Hippocampal formation (tissue), 2 donors: ENCODE data around the gene MAN2A2.
A peak's percentile ranks its signal among the peaks of the same experiment; 100 is the strongest.

Source experiments
- DNase-seq, 2 donors: peaks; one replicate each; lab custom pipeline; 2025; lab: John Stamatoyannopoulos, UW

Gene MAN2A2

DNA sequence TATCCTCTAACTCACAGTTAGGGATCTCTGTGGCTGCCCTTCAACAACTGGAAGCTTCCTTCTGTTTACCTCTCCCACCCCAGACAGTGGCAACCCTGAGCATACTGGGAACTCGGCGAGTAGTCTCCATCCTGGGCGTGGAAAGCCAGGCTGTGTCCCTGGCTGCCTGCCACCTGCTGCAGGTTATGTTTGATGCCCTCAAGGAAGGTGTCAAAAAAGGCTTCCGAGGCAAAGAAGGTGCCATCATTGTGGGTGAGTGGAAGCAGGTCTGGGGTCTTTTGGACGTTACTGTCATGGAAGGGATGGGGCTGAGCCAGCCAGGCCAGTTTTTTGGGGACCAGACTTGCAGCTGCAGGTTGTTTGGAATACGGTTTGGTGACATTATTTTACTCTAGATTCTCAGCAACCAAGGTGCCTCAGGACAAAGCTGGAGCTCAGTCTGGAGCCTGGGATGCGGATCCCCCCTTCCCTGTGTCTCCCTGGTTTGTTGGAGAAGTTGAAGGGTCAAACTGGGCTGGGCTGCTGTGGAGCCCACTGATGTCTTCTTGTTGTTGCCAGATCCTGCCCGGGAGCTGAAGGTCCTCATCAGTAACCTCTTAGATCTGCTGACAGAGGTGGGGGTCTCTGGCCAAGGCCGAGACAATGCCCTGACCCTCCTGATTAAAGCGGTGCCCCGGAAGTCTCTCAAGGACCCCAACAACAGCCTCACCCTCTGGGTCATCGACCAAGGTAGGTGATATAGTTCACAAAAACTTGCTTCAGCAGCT, 39.4 kb downstream of the MAN2A2 start:
- DNase-seq, result no peak

DNA sequence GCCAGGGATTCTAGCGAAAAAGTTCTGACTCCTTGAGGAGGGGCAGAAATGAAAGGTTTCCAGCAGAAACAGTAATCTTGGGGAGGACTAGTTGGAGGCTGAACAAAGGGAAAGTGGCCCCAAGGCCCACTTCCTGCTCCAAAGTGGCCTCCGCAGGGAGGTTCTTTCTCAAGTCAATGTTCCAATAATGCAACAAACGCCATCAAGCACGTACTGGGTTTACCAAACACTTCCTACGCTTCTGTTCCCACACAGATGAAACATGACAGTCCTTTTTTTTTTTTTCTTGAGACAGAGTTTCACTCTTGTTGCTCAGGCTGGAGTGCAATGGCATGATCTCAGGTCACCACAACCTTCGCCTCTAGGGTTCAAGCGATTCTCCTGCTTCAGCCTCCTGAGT, 42.0 kb downstream of the MAN2A2 start:
- DNase-seq, result no peak

DNA sequence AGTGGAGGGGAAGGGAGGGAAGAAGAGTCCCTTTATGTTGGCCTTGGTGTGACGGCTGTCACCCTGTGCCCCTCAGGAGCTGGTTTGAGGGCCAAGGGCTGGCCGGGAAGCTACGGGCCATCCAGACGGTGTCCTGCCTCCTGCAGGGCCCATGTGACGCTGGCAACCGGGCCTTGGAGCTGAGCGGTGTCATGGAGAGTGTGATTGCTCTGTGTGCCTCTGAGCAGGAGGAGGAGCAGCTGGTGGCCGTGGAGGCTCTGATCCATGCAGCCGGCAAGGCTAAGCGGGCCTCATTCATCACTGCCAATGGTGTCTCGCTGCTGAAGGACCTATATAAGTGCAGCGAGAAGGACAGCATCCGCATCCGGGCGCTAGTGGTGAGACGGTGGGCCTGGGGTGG, 43.4 kb downstream of the MAN2A2 start:
- no peak for DNase-seq

DNA sequence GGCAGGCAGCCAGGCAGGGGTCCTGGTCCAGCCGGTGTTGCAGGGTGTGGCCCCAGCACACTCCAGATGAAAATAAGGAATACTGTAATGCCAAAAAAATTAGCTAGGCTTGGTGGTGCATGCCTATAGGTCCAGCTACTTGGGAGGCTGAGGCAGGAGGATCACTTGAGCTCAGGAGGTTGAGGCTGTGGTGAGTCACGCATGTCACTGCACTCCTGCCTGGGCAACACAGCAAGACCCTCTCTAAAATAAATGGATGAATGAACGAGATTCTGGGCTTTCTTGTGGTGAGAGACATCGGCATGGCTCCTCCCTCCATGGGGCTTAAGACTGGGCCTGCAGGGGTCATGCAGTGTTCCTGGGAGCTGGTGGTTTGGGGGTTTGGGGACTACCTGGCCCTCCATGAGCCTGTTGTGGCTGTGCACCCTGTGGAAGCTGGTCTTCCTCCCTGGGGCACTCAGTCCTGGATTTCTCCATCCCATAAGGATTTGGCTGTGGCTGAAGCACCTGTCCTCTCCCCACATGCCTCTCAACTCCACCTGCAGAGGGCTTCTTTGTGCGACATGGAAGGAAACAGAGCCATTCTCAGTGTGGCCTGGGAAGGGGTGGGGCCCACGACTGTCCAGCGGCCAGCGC, 44.0 kb downstream of the MAN2A2 start:
- DNase-seq, result no peak

DNA sequence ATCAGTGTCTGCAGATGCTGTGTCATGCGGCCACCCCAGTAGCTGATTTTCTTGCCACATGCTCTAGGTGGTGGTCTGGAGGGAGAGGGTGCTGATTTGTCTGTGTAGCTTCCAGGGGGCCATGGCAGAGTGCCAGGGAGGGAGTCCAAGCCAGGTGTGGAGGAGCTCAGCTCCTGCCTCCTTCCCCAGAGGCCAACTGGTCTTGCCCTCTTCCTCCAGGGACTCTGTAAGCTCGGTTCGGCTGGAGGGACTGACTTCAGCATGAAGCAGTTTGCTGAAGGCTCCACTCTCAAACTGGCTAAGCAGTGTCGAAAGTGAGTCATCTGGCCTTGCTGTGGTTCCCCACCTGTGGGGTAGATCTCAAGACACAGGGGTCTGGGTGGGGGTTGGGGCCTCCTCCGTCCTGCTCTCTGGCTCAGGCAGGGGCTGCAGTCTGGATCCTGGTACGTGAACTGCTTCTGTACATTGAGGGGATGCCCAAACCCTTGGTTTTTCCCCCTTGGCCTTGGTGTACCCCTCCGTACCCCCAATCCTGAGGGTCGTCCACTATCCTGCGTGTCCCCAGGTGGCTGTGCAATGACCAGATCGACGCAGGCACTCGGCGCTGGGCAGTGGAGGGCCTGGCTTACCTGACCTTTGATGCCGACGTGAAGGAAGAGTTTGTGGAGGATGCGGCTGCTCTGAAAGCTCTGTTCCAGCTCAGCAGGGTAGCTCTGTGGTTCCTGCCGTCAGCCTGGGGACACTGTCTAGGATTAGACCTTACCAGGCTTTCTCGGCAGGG, 44.7 kb downstream of the MAN2A2 start:
- DNase-seq, result no peak

DNA sequence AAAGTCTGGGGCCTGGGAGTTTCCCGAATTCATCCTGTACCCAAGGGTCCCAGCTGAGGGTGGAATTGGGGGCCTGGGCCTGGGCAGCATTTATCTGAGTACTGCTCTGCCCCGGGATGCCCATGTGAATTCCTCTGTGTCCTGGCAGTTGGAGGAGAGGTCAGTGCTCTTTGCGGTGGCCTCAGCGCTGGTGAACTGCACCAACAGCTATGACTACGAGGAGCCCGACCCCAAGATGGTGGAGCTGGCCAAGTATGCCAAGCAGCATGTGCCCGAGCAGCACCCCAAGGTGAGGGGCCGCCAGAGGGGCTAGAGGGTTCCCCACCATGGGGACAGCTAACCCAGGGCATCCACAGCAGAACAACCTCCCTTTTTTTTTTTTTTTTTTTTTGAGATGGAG, 45.4 kb downstream of the MAN2A2 start:
- no peak for DNase-seq

DNA sequence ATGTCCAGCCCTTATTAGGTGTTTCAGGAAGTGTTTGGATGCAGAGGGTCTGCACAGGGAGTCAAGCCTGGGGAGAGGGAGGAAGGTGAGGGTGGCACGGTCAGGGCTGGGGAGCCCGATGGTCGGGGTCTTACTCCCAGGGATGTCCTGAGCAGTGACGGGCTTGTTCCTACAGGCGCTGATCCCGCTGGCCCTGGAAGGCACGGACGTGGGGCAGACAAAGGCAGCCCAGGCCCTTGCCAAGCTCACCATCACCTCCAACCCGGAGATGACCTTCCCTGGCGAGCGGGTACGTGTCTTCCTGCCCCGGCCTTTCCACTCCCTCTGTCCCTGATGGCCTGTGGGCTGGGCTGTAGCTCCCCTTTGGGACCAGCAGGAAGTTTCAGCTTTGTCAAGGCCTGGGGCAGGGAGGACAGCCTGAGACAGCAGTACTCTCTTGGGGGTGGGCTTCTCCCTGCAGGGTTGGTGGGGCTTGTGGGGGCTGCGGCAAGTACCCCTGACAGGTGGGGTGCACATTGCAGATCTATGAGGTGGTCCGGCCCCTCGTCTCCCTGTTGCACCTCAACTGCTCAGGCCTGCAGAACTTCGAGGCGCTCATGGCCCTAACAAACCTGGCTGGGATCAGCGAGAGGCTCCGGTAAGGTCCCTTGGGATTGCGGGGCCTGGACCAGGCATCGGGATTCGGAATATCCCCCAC, 47.0 kb downstream of the MAN2A2 start:
- no peak for DNase-seq

DNA sequence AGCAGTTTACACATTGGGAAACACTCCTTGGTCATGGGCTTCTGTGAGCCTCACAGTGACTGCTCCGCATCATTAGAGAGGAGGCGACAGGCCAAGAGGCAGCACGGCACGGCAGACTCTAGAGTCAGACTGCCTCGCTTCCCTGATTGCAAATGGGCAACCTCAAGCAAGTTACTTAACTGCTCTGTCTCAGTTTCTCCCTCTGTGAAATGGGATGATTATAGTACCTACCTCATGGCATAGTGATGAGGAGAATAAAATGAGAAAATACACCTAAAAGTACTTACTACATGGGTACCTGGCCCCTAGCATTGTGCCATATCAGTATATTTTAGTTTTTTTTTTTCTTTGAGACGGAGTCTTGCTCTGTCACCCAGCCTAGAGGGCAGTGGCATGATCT, 47.6 kb downstream of the MAN2A2 start:
- DNase-seq, result no peak

DNA sequence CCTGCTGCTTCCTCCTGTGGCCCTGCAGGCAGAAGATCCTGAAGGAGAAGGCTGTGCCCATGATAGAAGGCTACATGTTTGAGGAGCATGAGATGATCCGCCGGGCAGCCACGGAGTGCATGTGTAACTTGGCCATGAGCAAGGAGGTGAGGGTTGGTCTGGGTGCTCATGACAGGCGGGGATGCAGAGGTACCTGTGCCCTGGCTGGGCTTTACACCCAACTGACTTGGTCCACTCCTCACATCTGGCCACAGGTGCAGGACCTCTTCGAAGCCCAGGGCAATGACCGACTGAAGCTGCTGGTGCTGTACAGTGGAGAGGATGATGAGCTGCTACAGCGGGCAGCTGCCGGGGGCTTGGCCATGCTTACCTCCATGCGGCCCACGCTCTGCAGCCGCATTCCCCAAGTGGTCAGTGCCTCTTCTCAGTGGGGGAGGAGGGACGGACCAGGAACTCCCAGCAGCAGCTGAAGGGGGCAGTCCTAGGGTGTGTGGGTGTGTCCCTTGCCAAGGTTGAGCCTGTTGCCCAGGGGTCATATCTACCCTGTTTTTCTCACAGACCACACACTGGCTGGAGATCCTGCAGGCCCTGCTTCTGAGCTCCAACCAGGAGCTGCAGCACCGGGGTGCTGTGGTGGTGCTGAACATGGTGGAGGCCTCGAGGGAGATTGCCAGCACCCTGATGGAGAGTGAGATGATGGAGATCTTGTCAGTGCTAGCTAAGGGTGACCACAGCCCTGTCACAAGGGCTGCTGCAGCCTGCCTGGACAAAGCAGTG, 50.0 kb downstream of the MAN2A2 start:
- no peak for DNase-seq

DNA sequence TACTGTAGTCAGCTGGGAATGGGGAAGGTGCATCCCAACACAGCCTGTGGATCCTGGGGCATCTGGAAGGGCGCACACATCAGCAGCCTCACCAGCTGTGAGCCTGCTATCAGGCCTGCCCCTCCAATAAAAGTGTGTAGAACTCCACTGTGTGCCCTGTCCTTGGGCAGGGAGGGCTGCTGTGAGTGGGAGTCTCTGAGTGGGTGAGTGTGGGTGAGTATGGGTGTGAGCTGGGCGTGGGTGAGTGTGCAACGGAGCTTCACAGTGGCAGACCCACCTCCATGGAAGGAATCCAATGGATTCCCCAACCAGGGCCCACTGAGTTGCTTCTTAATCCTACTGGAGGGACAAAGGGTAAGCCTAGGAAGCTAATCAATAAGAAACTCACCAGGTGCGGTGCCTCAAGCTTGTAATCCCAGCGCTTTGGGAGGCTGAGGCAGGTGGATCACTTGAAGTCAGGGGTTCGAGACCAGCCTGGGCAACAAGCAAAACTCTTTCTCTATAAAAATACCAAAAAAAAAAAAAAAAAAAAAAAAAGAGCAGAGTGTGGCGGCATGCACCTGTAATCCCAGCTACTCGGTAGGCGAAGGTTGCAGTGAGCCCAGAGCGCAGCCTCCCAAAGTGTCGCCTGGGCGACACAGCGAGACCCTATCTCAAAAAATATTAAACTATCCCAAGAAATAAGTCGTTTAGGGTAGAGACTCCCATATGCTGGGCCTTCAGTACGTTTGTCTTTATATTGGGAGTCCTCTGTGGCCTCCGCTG, 51.0 kb downstream of the MAN2A2 start:
- no peak for DNase-seq

DNA sequence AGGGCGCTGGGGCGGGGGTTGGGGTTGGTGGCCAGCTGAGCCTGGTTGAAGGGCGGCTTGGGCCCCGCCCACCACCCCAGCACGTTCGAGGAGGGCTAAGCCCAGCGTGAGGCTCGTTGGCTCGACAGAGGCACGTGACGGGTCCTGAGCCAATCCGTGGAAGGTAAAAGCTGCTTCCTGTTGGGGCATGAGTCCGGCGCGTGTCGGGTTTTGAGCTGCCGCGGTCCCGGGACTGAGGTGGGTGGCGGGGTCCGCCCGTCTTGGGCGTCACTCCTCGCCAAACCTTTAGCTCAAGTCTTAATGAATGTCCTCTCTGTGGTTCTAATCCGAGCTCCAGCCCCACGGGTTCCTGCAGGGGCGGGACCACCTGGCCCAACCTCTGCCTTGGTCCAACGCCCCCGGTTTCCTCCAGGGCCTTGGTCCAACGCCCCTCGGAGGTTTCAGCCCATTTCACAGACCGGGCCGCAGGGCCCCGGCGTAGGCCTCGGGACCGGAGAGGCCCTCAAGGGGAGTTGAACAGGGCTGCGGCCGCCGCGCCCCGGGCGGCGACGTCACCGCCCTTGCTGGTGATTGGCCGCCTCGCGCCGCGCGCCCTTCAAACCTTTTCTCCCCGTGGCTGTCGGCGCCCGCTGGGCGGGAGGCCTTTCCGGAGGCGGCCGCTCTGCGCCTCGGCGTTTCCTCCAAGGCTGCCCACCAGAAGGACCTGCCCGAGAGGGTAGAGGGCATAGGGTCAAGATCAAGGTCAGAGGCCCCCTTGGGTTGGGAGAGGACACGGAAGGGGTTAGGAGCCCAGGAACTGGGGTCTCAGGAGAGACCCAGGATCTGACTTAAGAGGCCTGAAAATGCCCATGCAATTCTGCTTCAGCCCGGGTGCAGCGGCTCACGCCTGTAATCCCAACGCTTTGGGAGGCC, 51.9 kb downstream of the MAN2A2 start, which contains the start of gene RCCD1:
TSS of gene RCCD1 (plus strand) at position 173 of the 912 bp plus-strand sequence. CDS start 1,851 bp downstream, outside the sequence.
- peak; percentile 86 to 92 for DNase-seq

DNA sequence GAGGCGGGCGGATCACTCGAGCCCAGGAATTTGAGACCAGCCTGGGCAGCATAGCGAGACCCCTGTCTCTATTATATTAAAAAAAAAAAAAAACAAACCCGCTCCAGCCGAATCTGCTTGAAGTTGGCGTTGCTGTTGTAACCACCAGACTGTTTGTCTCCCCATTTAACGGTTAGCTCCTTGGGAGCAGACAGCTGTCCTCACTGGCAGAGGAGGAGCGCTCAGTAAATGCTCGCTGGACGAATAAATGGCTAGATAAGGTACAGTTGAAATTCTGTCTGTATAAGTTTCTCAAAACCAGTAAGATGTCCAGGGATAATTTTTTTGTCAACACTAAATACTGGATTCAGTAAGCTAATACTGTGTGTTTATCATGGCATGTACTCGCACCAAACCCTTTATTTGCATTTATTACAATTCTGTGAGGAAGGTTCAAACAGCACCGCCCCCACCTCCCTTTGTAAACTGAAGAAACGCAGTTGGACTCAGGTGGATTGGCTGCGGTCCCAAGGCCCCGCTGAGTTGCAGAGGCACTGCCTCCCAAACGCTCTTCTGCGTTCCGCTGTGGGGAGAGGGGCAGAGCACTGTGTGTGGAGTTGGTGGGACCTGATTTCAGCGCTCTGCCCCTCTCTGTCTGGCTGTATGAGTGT, 52.6 kb downstream of the MAN2A2 start:
- DNase-seq, result no peak

DNA sequence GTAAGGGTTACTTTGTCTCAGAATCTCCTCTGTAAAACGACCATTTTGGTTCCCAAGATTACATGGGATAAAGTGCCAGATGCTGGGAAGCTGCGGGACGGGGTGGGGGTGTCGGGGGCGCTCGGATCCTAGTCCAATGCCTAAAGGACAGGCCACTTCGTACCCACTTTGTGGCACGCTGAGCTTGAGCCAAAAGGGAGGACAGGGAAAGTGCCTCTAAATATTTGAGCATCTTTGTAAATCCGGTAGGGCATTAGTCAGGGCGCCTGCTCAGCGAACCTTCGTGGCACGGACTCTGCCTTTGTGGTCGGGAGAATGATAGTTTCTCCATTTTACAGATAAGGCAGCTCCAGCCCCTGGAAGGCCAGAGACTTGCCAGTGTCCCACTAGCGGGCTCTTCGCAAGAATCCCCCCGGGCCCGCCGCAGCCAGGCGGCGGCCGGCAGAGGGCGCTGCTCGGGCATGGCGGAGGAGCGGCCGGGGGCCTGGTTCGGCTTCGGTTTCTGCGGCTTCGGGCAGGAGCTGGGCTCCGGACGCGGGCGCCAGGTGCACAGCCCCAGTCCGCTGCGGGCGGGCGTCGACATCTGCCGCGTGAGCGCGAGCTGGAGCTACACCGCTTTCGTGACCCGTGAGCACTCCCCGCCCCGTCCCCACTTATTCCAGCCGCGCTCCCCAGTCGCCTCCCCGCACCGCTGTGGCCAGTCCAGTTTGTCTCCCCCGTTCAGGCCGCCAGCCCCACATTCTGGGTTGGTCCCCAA, 53.4 kb downstream of the MAN2A2 start:
- DNase-seq, result peak; percentile 42 to 63

DNA sequence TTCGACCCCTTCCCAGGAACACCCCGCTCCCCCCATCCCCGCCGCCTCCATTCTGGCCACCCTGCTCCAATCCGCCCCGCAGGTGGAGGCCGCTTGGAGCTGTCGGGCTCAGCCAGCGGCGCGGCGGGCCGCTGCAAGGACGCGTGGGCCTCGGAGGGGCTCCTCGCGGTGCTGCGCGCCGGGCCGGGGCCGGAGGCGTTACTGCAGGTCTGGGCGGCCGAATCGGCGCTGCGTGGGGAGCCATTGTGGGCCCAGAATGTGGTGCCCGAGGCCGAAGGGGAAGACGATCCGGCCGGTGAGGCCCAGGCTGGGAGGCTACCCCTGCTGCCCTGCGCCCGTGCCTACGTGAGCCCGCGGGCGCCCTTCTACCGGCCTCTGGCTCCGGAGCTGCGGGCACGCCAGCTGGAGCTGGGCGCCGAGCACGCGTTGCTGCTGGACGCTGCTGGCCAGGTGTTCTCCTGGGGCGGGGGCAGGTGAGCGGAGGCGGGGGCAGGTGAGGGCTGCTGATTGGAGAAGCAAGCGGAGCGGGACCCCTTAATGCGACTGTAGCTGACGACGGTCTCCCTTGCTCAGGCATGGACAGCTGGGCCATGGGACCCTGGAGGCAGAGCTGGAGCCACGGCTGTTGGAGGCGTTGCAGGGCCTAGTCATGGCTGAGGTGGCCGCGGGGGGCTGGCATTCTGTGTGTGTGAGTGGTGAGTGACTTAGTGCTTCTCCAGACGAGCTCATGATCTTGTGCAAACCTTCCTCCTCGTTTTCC, 54.1 kb downstream of the MAN2A2 start:
- DNase-seq, result no peak

DNA sequence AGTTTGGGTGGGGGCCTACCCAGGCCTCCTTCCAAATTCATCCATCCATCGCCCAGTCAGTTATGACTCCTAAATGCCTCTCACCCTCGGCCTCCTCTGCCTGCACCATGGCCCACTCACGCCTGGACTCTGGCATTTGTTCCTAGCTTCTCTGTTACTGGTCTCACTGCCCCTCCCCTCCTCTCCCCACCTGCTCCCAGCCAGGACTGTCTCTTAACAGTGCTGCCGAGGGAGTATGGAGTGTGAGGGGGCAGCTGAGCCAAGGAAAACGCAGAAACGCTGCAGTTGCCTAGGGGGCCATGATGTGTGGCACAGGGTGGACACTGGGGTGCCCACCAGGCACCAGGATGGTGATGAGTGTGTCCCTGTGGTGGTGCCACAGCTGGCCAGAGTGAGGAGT, 54.7 kb downstream of the MAN2A2 start:
- no peak for DNase-seq

DNA sequence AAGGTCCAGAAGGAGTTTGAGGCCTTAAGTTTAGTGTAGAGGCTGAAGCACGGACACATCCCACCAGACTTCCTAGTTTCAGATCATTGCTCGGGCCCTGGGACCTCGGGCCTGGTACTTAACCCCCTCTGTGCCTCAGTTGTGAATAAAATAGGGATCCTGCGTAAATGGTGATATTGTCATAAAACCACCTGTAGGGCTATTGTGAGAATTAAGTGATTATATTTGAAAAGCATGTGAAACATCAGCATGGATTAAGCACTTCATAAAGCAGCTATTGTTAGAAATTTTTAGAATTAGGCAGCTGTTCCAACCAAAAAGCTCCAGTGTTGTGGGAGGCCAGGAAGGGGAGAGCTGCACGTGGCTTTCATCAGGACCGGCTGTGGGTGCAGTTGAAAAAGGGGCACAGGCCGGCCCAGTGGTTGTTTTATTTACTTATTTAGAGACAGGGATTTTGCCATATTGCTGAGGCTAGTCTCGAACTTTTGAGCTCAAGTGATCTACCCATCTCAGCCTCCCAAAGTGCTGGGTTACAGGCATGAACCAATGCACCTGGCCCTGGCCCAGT, 56.0 kb downstream of the MAN2A2 start:
- no peak for DNase-seq

DNA sequence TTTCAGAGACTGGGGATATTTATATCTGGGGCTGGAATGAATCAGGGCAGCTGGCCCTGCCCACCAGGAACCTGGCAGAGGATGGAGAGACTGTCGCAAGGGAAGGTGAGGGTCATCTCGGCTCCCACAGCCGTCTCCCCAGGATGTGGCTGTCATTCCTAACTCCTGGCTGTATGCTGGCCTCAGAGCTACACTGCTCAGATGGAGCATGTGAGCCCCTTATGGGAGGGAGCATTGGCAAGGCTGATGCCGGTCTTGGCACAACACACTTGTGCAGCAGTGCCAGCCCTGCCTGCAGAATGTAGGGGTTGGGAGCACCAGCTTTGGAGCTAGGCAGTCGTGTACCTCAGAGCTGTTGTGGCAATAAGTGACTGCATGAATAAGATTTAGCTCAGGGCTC, 56.8 kb downstream of the MAN2A2 start:
- peak; percentile 45 to 64 for DNase-seq
